ENCODE results near the gene ZNF236. TPM values are rescaled to one million over a fixed set of nuclear protein-coding genes. Genes with fewer than 3 reads are reported as not detected.

The ZNF236 gene
- total and polyA plus RNA-seq, 10 of the 15 experiments (the other 5 are each of a cell fraction or from before 2014, with no cell fraction given), result 1.0 to 14.4 (median 5.9) TPM

DNA sequence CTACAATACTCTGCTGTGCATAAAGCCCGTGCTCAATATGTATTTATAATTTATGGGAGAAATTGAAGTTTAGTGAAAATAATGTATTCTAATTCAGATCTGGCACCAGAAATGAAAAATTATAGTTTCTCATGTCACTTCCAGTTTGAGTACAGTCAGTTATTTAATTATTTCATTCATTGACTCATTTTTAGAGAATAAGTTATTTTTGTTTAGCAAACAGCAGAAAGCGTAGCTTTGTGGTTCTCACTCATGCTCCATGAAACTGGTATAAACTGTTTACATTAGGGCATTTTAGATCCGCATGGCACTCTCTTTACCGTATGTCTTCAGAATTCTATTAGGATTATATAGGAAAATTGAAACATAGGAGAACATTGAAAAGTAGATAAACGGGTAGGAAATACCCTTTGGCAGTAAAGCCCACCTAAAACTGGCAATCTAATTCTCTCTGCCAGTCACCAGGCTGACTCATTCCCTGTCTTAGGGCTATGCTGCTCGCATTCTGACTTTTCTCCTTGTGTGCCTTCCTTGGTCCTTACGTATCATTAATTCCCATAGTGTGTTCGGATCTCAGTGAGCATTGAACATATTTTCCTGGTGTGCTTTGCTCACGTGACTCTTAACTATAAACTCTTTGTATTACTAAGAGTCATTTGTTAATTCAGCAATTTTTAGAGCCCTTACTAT is 106.0 kb downstream of the ZNF236 start:
- no TSS peak for BruUV-seq (replicated peaks)
- WGBS (ENCODE audit: insufficient coverage, insufficient replicate concordance, low lambda C conversion rate, missing lambda C conversion rate), result 18% methylated on average over 9 of the region's 9 CpGs
- H3K27ac ChIP-seq (ENCODE audit: control insufficient read depth, insufficient read depth), result peak overlapping the region; percentile 60; the same call in 1 of the 2 replicates
- ATAC-seq (no peak), FAIRE-seq (peak; percentile 49), DNase-seq (ENCODE audit: low read depth, low spot score) (no peak)
- H3K4me2 ChIP-seq (ENCODE audit: control insufficient read depth, insufficient read depth), result peak overlapping the region; percentile 50
- ChIA-PET POLR2A (no interaction called here), CTCF (interaction anchor here (1.0 to 10.1 kb wide), 4 partner anchors 22 to 125 kb away, joined by 3 to 236 read pairs (median 6); no protein-coding TSS in a partner anchor), SMC1A (ENCODE audit: uncharacterized antibody, unreplicated experiment) (interaction anchor here (1.3 to 1.8 kb wide), 3 partner anchors 37 to 55 kb away, joined by 4 to 7 read pairs (median 6); no protein-coding TSS in a partner anchor), RAD21 (ENCODE audit: unreplicated experiment) (no interaction called here)
- H3K27me3 ChIP-seq (replicated peaks in 1 of 2; ENCODE audit: control insufficient read depth in 2 of 2, insufficient read depth in 2 of 2, low read length in 1 of 2), result no peaks in the 10 kb centered on the region
- H3K36me3 ChIP-seq (ENCODE audit: control insufficient read depth in 2 of 2, insufficient read depth in 2 of 2, low read length in 1 of 2), result peaks cover 5 to 27% of the 10 kb centered on the region in 2 experiments
- intact Hi-C loops (cut with micrococcal nuclease; ENCODE audit: unreplicated experiment), result no loop called here
- H4K20me1 ChIP-seq (ENCODE audit: control insufficient read depth, insufficient read depth), result no peaks in the 10 kb centered on the region
- in situ Hi-C loops (cut with MboI), result no loop called here
- no peak overlapping the region for H3K4me3 ChIP-seq
- H3K9ac ChIP-seq (ENCODE audit: control insufficient read depth, insufficient read depth, low read length), result no peak overlapping the region
- no peaks in the 10 kb centered on the region for H3K9me3 ChIP-seq (replicated peaks; ENCODE audit: control insufficient read depth, insufficient read depth, low read length)
- H2AFZ ChIP-seq (ENCODE audit: control insufficient read depth, low read depth, low read length), result no peak overlapping the region
- no peaks in the 10 kb centered on the region for H3K79me2 ChIP-seq (ENCODE audit: control insufficient read depth, insufficient read depth, low read length)
- peak; percentile 59; the same call in 1 of the 2 replicates for TF ChIP-seq NFIC (IDR thresholded peaks at IDR 0.05; ENCODE audit: low read depth, low read length)
- no peak for TF ChIP-seq GATAD2B (conservative IDR thresholded peaks at IDR 0.05; ENCODE audit: low read depth)
- peak; percentile 64 for TF ChIP-seq JUNB (IDR thresholded peaks at IDR 0.05)
- TF ChIP-seq MEF2A (IDR thresholded peaks at IDR 0.05; ENCODE audit: insufficient read depth, low read depth, low read length), result peak; percentile 39; the same call in 1 of the 2 replicates
- peak; percentile 44; the same call in 1 of the 2 replicates for TF ChIP-seq EED (IDR thresholded peaks at IDR 0.05; ENCODE audit: low read depth)
- TF ChIP-seq, protein P1, sequence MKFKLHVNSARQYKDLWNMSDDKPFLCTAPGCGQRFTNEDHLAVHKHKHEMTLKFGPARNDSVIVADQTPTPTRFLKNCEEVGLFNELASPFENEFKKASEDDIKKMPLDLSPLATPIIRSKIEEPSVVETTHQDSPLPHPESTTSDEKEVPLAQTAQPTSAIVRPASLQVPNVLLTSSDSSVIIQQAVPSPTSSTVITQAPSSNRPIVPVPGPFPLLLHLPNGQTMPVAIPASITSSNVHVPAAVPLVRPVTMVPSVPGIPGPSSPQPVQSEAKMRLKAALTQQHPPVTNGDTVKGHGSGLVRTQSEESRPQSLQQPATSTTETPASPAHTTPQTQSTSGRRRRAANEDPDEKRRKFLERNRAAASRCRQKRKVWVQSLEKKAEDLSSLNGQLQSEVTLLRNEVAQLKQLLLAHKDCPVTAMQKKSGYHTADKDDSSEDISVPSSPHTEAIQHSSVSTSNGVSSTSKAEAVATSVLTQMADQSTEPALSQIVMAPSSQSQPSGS (IDR thresholded peaks at IDR 0.05; ENCODE audit: low read length), result 0 out of 2 replicates have a peak, but pooled peaks have one; percentile 17
- peak; percentile 43; the same call in 1 of the 2 replicates for TF ChIP-seq RUNX3 (IDR thresholded peaks at IDR 0.05; ENCODE audit: low read length)
- no peak for TF ChIP-seq TARDBP (IDR thresholded peaks at IDR 0.05; ENCODE audit: borderline replicate concordance)
- peaks cover 25% of the 10 kb centered on the region for H3K4me1 ChIP-seq (ENCODE audit: control insufficient read depth, insufficient read depth, low read length)
